Naive thymus-derived CD4-positive, alpha-beta T cell (primary cell): ENCODE data around the gene MED29. TPM values are rescaled to one million over a fixed set of nuclear protein-coding genes. Genes with fewer than 3 reads are reported as not detected.

Experiments
- ATAC-seq: fragments of 150-1000 bp; cut with Tn5 transposase; 2 replicates; pipeline ENCODE4 v1.10.0; 2021; ENCODE audit warnings: mild to moderate bottlenecking, moderate library complexity
- CTCF ChIA-PET: fragments of 350-600 bp; sonication (Branson Sonifier 250); formaldehyde crosslinking; loops from one replicate; lab custom pipeline; 2021; ENCODE audit warnings: antibody characterized with exemption; lab: Charles Lee
- POLR2A ChIA-PET: fragments of 350-600 bp; sonication (Branson Sonifier 250); formaldehyde crosslinking; loops from one replicate; lab custom pipeline; 2021; ENCODE audit warnings: antibody characterized with exemption, inconsistent platforms; lab: Charles Lee
- DNase-seq, 9 donors: peaks; one replicate each; pipeline versions ENCODE4 v3.0.0 to v3.0.0-alpha.2; 2020 to 2022; ENCODE audit warnings: mixed read lengths in 1 of 9
- H3K27ac ChIP-seq: one replicate; pipeline ENCODE4 v1.7.0; 2013; ENCODE audit warnings: mild to moderate bottlenecking, low read depth, low read length, moderate library complexity
- H3K27me3 ChIP-seq, 2 donors: one replicate each; pipeline ENCODE4 v1.7.0; 2013; ENCODE audit warnings: low read length in 2 of 2, mild to moderate bottlenecking in 2 of 2, moderate library complexity in 2 of 2; ENCODE audit not compliant: control insufficient read depth in 2 of 2, insufficient read depth in 2 of 2
- H3K36me3 ChIP-seq, 3 experiments: 1 replicate in 2 of 3; 2 replicates in 1 of 3; pipeline ENCODE4 v1.7.0; 2013; ENCODE audit warnings: low read length in 3 of 3, mild to moderate bottlenecking in 3 of 3, moderate library complexity in 1 of 3; ENCODE audit not compliant: insufficient read depth in 3 of 3, control insufficient read depth in 2 of 3
- H3K4me1 ChIP-seq, 2 donors: one replicate each; pipeline ENCODE4 v1.7.0; 2013; ENCODE audit warnings: low read length in 2 of 2, mild to moderate bottlenecking in 2 of 2, moderate library complexity in 1 of 2; ENCODE audit not compliant: control insufficient read depth in 2 of 2, insufficient read depth in 2 of 2
- H3K4me3 ChIP-seq: 2 replicates; pipeline ENCODE4 v1.7.0; 2013; ENCODE audit warnings: mild to moderate bottlenecking, low read length
- H3K9me3 ChIP-seq, 3 experiments: 1 replicate in 2 of 3; 2 replicates in 1 of 3; pipeline ENCODE4 v1.7.0; 2013; ENCODE audit warnings: low read length in 3 of 3; ENCODE audit not compliant: control insufficient read depth in 2 of 3
- H3K27ac Mint-ChIP-seq, 9 donors: one replicate each; pipeline ENCODE4 v1.8.0; 2020 to 2022; ENCODE audit warnings: mixed read lengths in 9 of 9, mild to moderate bottlenecking in 8 of 9, moderate library complexity in 5 of 9, inconsistent platforms in 2 of 9
- H3K27me3 Mint-ChIP-seq, 5 donors: one replicate each; pipeline ENCODE4 v1.8.0; 2021 to 2022; ENCODE audit warnings: mixed read lengths in 5 of 5, mild to moderate bottlenecking in 1 of 5
- H3K36me3 Mint-ChIP-seq, 5 donors: one replicate each; pipeline ENCODE4 v1.8.0; 2020 to 2022; ENCODE audit warnings: mixed read lengths in 5 of 5, mild to moderate bottlenecking in 3 of 5, inconsistent platforms in 1 of 5
- H3K4me1 Mint-ChIP-seq, 7 donors: one replicate each; pipeline ENCODE4 v1.8.0; 2020 to 2022; ENCODE audit warnings: mixed read lengths in 7 of 7, mild to moderate bottlenecking in 3 of 7, inconsistent platforms in 1 of 7
- H3K4me3 Mint-ChIP-seq, 10 donors: one replicate each; pipeline ENCODE4 v1.8.0; 2020 to 2022; ENCODE audit warnings: mild to moderate bottlenecking in 10 of 10, mixed read lengths in 10 of 10, moderate library complexity in 6 of 10, inconsistent platforms in 2 of 10
- H3K9me3 Mint-ChIP-seq, 11 donors: one replicate each; pipeline ENCODE4 v1.8.0; 2020 to 2022; ENCODE audit warnings: mixed read lengths in 11 of 11, mild to moderate bottlenecking in 4 of 11, inconsistent platforms in 1 of 11, moderate library complexity in 1 of 11
- intact Hi-C, 2 donors: fragments of 100-400 bp; cut with micrococcal nuclease; formaldehyde crosslinking; loops; one replicate each; pipeline ENCODE4 v1.15.1; 2023
- polyA plus RNA-seq, 2 donors: library from polyadenylated mRNA; unstranded; fragments of 300-500 nt; fragmentation: Illumina TruSeq; gene quantifications; one replicate each; pipeline ENCODE4 v1.2.3, GENCODE V29; 2021
- total RNA-seq, 6 experiments: library from RNA in 5 of 6; stranded (reverse) in 5 of 6; gene quantifications; 1 replicate in 5 of 6; 2 replicates in 1 of 6; pipeline ENCODE4 v1.2.3 and lab custom pipeline; 2021 to 2026

Gene MED29
- total and polyA plus RNA-seq, 7 experiments from 2014 or later = 44.2 to 61.0 (median 52.0) TPM

GRCh38 chr19:39381910-39382611, 9.1 kb upstream of the MED29 start:
- POLR2A ChIA-PET = no interaction called here
- Mint-ChIP-seq H3K4me1 (peaks cover 0 to 4% (median 0%) of the 10 kb centered on the region in 7 donors), H3K27ac (peak overlapping the region in 3 of 9 donors; percentile 18 to 70 (median 65)), H3K4me3 (no peak overlapping the region), H3K36me3 (peaks cover 8 to 60% (median 12%) of the 10 kb centered on the region in 5 donors), H3K27me3 (no peaks in the 10 kb centered on the region), H3K9me3 (no peaks in the 10 kb centered on the region)
- Histone ChIP-seq H3K4me1 (no peaks in the 10 kb centered on the region), H3K36me3 (peaks cover 0 to 100% (median 30%) of the 10 kb centered on the region in 3 experiments), H3K27ac (no peak overlapping the region), H3K27me3 (no peaks in the 10 kb centered on the region), H3K9me3 (no peaks in the 10 kb centered on the region), H3K4me3 (no peak overlapping the region)
- DNase-seq (no peak), ATAC-seq (no peak)
- CTCF ChIA-PET = no interaction called here
- intact Hi-C loops = no loop called here

- intact Hi-C loops = no loop called here
- Mint-ChIP-seq H3K9me3 (no peaks in the 10 kb centered on the region), H3K4me1 (peaks cover 0 to 4% (median 0%) of the 10 kb centered on the region in 7 donors), H3K27ac (peak overlapping the region in 4 of 9 donors; percentile 22 to 66 (median 40)), H3K36me3 (peaks cover 8 to 52% (median 11%) of the 10 kb centered on the region in 5 donors), H3K4me3 (no peak overlapping the region), H3K27me3 (no peaks in the 10 kb centered on the region)
- ATAC-seq (no peak), DNase-seq (no peak)
- Histone ChIP-seq H3K27ac (no peak overlapping the region), H3K27me3 (no peaks in the 10 kb centered on the region), H3K9me3 (no peaks in the 10 kb centered on the region), H3K4me1 (no peaks in the 10 kb centered on the region), H3K4me3 (no peak overlapping the region), H3K36me3 (peaks cover 4 to 96% (median 20%) of the 10 kb centered on the region in 3 experiments)
- POLR2A ChIA-PET = no interaction called here
- CTCF ChIA-PET = no interaction called here
Measured at GRCh38 chr19:39382991-39383828, 8.0 kb upstream of the MED29 start.

GRCh38 chr19:39384839-39385568, 6.2 kb upstream of the MED29 start:
- H3K27me3 ChIP-seq = no peaks in the 10 kb centered on the region
- intact Hi-C loops = no loop called here
- Mint-ChIP-seq H3K9me3 (no peaks in the 10 kb centered on the region), H3K4me3 (no peak overlapping the region), H3K27ac (peak overlapping the region in 6 of 9 donors; percentile 32 to 76 (median 64)), H3K4me1 (peaks cover 6 to 14% (median 10%) of the 10 kb centered on the region in 7 donors), H3K36me3 (peaks cover 10 to 46% (median 21%) of the 10 kb centered on the region in 5 donors), H3K27me3 (no peaks in the 10 kb centered on the region)
- peaks cover 13 to 93% (median 24%) of the 10 kb centered on the region in 3 experiments for H3K36me3 ChIP-seq
- CTCF ChIA-PET = interaction anchor here (0.7 kb wide), 1 partner anchor 90 kb away, joined by 3 read pairs; no protein-coding TSS in a partner anchor
- POLR2A ChIA-PET = interaction anchor here (0.7 to 1.1 kb wide), 3 partner anchors 27 to 327 kb away, joined by 3 to 4 read pairs (median 3); partner anchors contain the start of genes PLEKHG2 and SUPT5H
- no peaks in the 10 kb centered on the region for H3K9me3 ChIP-seq
- ATAC-seq (peak; percentile 29), DNase-seq (no peak)
- H3K4me3 ChIP-seq = no peak overlapping the region
- peaks cover 5 to 6% of the 10 kb centered on the region in 2 donors for H3K4me1 ChIP-seq
- H3K27ac ChIP-seq = no peak overlapping the region

- POLR2A ChIA-PET = interaction anchor here (1.1 kb wide), 1 partner anchor 60 kb away, joined by 3 read pairs; the partner anchor contains the start of gene SUPT5H
- ATAC-seq = no peak
- intact Hi-C loops = no loop called here
- Histone ChIP-seq H3K4me3 (no peak overlapping the region), H3K9me3 (no peaks in the 10 kb centered on the region), H3K36me3 (peaks cover 13 to 88% (median 22%) of the 10 kb centered on the region in 3 experiments), H3K4me1 (peaks cover 10 to 11% of the 10 kb centered on the region in 2 donors), H3K27ac (no peak overlapping the region), H3K27me3 (no peaks in the 10 kb centered on the region)
- no peaks in the 10 kb centered on the region for H3K27me3 Mint-ChIP-seq
- H3K4me1 Mint-ChIP-seq = peaks cover 9 to 20% (median 13%) of the 10 kb centered on the region in 7 donors
- DNase-seq = no peak
- H3K4me3 Mint-ChIP-seq = no peak overlapping the region
- CTCF ChIA-PET = no interaction called here
- H3K9me3 Mint-ChIP-seq = no peaks in the 10 kb centered on the region
- peaks cover 10 to 43% (median 21%) of the 10 kb centered on the region in 5 donors for H3K36me3 Mint-ChIP-seq
- H3K27ac Mint-ChIP-seq = peak overlapping the region in 6 of 9 donors; percentile 31 to 83 (median 66)
Measured at GRCh38 chr19:39385629-39386411, 5.4 kb upstream of the MED29 start.

GRCh38 chr19:39386557-39386956, 4.6 kb upstream of the MED29 start:
- H3K4me3 Mint-ChIP-seq = no peak overlapping the region
- H3K36me3 Mint-ChIP-seq = peaks cover 10 to 40% (median 21%) of the 10 kb centered on the region in 5 donors

More at GRCh38 chr19:39386557-39386956, 4.6 kb upstream of the MED29 start:
- ATAC-seq (no peak), DNase-seq (no peak)
- H3K9me3 ChIP-seq = no peaks in the 10 kb centered on the region
- ChIA-PET POLR2A (no interaction called here), CTCF (no interaction called here)
- Mint-ChIP-seq H3K4me1 (peaks cover 12 to 27% (median 21%) of the 10 kb centered on the region in 7 donors), H3K27me3 (no peaks in the 10 kb centered on the region), H3K27ac (peak overlapping the region in 3 of 9 donors; percentile 19 to 53 (median 30)), H3K9me3 (no peaks in the 10 kb centered on the region)
- intact Hi-C loops = no loop called here
- H3K4me3 ChIP-seq = no peak overlapping the region
- H3K36me3 ChIP-seq = peaks cover 13 to 81% (median 19%) of the 10 kb centered on the region in 3 experiments
- H3K27me3 ChIP-seq = no peaks in the 10 kb centered on the region
- no peak overlapping the region for H3K27ac ChIP-seq
- H3K4me1 ChIP-seq = peaks cover 10 to 11% of the 10 kb centered on the region in 2 donors
